GM12875 (cell line): ENCODE measurements around the gene PTPRG.

Experiments used
- H3K4me3 ChIP-seq: one replicate; pipeline ENCODE4 v1.5.1; 2011; ENCODE audit warnings: low read depth, low read length, control low read depth
- TF ChIP-seq, protein P1 (sequence below): IDR thresholded peaks from 2 replicates; pipeline ENCODE4 v1.5.1; 2011; ENCODE audit warnings: low read depth, mild to moderate bottlenecking, control low read depth, inconsistent platforms, low read length, moderate library complexity, borderline replicate concordance; ENCODE audit not compliant: insufficient read depth

Gene PTPRG

DNA sequence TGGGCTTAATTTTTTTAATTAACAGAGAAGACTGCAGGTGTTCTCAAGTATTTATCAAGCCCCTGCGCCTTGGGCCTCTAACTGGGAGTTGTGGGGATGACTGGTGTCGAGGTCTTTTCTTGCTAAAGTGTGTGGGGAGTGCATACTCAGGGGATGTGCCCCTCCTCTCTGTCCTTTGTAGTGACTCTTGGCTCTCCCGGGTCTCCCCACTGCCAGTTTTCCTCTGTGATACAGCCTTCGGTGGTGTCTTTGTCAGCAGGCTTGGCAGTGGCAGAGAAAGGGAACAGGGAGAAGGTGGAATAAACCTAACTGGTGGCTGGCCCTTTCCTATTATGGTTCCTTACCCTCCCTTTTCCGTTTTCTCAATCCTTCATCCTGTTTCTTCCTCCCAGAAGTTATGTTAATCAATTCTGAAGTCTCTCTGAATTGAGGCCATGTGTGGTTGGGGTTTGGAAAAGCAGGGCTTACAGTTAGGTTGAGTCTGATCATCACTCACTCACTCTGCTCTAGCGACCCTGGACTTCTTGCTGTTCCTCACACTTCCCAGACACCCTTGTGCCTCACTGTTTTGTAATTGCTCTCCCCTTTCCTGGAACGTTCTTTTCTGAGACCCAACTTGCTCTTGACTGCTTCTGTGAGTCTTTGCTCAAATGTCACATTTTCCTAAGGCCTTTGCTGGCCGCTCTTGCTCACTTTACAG lies 158.1 kb downstream of the PTPRG start:
- H3K4me3 ChIP-seq = no peak overlapping the region
- TF ChIP-seq, protein P1, sequence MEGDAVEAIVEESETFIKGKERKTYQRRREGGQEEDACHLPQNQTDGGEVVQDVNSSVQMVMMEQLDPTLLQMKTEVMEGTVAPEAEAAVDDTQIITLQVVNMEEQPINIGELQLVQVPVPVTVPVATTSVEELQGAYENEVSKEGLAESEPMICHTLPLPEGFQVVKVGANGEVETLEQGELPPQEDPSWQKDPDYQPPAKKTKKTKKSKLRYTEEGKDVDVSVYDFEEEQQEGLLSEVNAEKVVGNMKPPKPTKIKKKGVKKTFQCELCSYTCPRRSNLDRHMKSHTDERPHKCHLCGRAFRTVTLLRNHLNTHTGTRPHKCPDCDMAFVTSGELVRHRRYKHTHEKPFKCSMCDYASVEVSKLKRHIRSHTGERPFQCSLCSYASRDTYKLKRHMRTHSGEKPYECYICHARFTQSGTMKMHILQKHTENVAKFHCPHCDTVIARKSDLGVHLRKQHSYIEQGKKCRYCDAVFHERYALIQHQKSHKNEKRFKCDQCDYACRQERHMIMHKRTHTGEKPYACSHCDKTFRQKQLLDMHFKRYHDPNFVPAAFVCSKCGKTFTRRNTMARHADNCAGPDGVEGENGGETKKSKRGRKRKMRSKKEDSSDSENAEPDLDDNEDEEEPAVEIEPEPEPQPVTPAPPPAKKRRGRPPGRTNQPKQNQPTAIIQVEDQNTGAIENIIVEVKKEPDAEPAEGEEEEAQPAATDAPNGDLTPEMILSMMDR = no peak

DNA sequence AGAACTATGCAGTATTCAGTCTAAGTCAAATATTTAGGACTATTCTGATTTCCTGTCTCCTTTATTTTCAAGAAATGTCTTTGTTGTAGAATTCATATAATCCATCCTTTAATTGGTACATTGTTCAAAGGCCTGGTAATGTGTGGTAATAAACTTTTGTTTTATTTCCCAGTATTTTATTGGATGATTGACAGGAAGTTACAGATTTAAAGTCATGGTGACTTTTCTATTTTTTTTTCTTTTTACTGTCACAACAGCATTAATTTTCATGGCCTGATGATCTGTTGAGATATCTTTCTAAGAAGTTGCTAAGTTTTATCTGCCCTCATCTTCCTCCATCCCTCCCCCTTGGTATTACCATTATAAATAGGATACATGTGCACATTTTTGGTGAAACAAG lies 161.7 kb downstream of the PTPRG start:
- TF ChIP-seq, protein P1 = no peak
- no peak overlapping the region for H3K4me3 ChIP-seq

DNA sequence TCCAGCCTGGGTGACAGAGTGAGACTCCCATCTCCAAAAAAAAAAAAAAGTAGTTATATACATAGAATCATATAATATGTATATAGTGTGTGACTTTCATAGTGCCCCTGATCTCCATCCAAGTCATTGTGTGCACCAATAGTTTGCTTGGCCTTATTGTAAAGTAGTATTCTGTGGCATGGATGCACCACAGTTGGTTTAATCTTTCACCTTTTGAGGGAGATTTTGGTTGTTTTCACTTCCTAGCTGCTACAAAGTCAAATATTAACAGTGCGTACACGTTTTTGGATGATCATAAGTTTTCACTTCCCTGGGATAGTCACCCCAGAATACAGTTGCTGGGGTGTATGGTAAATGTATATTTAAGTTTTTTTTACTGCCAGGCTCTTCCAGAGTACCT lies 162.8 kb downstream of the PTPRG start:
- H3K4me3 ChIP-seq = no peak overlapping the region
- TF ChIP-seq, protein P1 = no peak

DNA sequence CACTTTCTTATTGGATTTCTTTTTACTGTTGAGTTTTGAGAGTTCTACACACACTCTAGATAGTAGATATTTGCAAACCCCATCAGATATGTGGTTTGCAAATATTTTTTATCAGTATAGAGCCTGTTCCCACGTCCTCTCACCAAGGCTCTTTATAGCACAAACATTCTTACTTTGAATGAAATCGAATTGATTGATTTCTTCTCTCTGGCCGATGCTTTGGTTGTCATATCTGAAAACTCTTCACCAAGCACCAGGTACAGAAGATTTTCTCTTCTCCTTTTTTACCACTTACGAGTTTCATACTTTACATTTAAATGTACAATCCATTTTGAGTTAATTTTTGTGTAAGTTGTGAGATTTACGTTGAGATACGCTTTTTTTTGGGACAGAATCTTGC lies 163.4 kb downstream of the PTPRG start:
- no peak overlapping the region for H3K4me3 ChIP-seq
- TF ChIP-seq, protein P1 = no peak

DNA sequence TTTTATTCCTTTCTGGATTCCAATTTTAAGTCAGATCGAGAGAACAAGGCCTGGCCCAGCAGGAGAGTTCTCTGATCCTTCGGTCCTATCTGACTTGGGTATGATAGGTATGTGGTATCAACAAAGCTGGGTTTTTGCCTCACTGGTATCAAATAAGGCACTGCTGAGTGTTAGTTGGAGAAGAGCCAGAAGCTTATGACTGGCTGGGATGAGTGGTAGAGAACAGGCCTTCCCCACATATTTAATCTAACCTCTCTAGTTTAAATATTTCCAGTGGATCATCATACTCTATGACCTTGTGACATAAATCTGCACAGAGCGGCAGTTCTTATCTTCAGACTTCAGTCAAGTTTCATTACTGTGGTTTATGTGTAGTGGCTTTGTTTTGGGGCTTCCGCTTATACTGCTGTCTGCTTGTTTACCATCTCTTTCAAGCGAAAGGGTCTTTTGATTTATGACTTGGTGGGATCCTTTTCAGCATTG lies 164.5 kb downstream of the PTPRG start:
- TF ChIP-seq, protein P1 = no peak
- H3K4me3 ChIP-seq = no peak overlapping the region

DNA sequence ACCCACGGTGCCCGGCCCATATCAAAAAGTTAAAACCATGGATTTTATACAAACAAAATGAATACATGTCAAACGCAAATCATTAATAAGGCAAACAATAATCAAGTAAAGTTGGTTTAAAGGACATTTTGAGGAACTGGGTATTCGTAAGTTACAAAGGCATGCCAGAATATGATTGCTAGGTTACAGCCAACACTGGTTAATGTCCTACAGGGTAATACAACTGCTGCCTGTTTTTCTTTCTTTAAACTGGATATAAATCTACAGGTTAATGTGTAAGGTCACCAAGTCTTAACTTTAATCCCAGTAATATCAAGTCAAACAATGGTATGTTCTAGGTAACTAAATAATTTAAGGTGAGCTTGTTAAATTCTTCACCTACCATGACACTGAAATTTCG lies 166.1 kb downstream of the PTPRG start:
- TF ChIP-seq, protein P1 = no peak
- H3K4me3 ChIP-seq = no peak overlapping the region

DNA sequence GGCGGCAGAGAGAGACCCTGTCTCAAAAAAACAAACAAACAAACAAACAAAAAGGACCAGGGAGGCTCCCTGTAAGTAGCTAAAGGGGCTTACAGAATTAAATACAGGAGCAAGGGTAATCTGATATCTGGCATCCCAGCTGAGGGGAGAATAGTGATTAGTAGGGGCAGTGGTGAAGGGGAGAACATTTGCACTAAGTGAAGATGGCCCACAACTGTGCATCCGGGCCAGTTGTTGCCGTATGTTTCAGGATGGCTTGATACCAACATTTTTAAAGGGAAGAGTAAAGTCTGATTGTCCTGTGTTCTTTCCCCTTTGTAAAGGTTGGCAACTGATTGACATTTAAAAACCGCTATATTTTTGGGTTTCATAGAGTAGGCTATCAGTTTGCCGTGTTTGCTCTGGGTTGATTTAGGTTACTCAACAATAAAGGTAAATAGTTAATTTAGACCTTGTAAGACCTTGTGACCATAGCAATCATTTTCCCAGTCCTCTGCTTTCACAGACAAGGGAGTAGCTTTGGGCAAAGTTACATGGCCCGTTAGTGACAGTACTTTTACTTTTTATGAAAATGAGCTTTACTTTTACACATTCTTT lies 167.8 kb downstream of the PTPRG start:
- TF ChIP-seq, protein P1 = no peak
- H3K4me3 ChIP-seq = no peak overlapping the region
